HG02759 (cell line): ENCODE measurements around the gene URB1.

Source experiments
- ATAC-seq: cut with Tn5 transposase; IDR thresholded peaks from one replicate; pipeline ENCODE4 v1.9.1; 2021; ENCODE audit warnings: mild to moderate bottlenecking, moderate library complexity; ENCODE audit not compliant: unreplicated experiment

URB1 gene

GRCh38 chr21:32348604-32349332 is 44.0 kb downstream of the URB1 start:
- no peak for ATAC-seq

DNA sequence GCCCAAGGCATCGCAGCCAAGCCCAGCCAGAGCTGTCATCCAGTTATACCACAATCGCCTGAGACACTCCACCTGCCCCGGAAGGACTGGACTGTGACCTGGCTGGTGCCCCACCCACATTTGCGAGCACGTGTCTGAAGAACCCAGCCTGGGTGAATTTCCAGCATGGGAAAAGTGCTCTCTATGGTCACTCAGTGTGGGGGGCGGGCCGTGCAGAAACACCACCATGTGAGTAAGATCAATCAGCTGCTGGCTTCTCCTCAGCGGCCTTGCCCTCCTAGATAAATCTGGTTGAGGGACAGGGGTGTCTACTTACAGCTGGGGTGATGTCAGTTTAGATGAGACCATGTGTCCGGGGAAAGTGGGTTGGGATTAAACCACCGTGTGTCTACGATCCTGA is 44.8 kb downstream of the URB1 start:
- no peak for ATAC-seq

- no peak for ATAC-seq
Measured at GRCh38 chr21:32347351-32347750, 45.5 kb downstream of the URB1 start.

DNA sequence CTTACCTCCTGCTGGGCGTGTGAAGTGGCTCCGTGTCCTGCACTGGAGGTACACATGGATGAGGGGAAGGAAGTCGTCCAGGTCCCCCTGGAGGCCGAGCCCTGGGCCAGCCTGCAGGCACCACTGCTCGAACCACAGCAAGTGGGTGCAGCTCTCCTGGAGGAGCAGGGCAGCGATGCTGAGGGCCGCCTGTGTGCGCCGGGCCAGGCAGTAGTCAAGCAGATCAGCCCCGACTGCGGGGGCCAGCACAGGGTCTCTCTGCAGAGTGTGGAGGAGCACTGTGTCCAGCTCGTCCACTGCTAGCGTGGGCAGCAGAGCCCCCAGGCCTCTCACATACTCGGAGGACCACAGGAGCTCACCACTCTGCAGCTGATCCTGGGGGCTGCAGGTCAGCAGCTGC is 45.9 kb downstream of the URB1 start:
- ATAC-seq, result no peak

- no peak for ATAC-seq
Measured at GRCh38 chr21:32340863-32341848, 51.7 kb downstream of the URB1 start.

DNA sequence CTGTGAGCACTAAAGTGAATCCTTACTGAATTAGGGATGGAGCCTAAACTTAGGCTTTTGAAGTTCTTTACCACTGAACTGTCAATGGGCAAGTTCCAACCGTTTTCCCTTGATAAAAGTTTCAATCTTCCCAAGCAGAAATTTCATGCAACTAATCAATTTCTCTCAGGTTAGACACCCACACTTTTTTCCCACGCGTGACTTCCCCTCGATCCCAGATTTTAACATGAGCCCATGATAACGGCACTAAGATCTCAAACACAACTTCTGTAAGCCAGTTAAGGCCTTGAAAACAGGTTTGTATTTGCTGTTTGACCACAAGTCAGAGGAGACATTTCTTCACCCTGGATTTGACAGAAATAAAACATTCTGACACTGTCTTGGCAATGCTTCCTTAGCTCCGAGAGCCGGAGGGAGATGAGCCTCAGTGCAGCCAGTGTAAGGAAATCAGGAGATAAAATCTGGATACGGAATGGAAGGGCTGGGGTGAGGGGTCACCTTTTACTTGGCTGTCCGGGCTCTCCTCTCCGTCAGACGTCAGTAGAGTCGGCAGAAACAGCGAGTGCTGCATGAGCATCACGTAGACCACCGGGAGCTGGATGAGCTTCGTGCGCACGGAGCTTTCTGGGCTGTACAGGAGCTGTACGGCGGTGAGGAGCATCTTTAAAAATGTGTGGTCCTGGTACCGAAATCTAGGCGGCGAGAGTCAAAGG is 54.4 kb downstream of the URB1 start:
- no peak for ATAC-seq

DNA sequence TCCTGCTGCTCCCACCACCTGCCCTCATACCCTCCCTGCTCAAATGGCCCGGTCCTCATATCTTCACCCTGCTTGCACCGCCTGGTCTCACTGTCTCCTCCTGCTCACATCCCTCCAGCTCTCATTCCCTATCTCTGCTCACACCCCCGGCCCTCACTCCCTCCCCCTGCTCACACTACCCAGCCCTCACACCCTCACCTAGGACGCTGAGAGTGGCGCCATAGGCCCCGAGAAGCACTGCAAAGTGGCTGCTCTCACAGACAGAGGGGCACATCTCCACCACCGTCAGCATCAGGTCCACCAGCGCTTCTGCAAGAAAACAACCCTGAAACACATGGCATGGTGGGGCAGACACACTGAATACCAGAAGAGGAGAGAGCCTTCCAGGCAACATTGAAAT is 55.6 kb downstream of the URB1 start:
- ATAC-seq, result no peak

- ATAC-seq, result no peak
Measured at GRCh38 chr21:32336711-32337110, 56.1 kb downstream of the URB1 start.

- no peak for ATAC-seq
Measured at GRCh38 chr21:32335601-32336575, 56.9 kb downstream of the URB1 start.

- no peak for ATAC-seq
Measured at GRCh38 chr21:32334980-32335531, 57.8 kb downstream of the URB1 start.

GRCh38 chr21:32333953-32334673 is 58.7 kb downstream of the URB1 start:
- no peak for ATAC-seq

GRCh38 chr21:32332463-32332951 is 60.3 kb downstream of the URB1 start:
- no peak for ATAC-seq

- no peak for ATAC-seq
Measured at GRCh38 chr21:32331444-32332305, 61.1 kb downstream of the URB1 start.

- ATAC-seq, result no peak
Measured at GRCh38 chr21:32330784-32331311, 62.0 kb downstream of the URB1 start.

DNA sequence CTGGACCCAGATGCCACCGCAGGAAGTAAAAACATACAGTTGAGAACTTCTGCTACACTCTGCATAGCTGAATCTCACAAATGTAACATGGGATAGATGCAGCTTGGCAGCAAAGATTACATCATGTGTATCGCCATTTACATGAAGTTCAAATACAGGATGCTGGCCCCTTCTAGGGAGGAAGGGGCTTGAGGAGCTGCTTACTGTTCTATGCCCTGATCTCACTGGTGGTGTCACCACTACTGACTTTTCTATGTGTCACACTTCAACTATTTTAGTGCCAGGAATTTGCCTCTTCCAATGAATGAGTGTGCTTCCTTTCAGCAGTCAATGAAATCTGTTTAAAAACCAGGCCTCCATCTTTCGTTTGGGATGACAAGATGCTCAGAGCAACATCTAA is 63.0 kb downstream of the URB1 start:
- no peak for ATAC-seq

DNA sequence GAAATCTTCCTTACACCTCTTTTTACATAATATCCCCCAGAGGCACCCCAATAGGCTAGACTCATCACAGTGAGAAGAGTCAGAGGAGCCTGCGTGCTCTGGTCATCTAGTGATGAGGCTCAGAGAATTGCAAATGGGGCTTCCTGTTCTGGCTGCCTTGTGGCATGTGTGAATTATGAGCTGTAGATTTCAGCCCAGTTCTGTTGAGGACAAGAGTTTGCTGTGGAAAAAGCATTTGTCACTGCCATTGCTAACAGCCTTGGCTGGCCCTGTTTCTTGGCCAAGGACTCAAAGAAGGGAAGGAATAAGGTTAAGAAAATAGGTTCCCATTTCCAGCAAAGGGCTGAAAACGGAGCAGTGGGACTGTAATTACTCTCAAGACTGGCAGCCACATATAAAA is 63.5 kb downstream of the URB1 start:
- no peak for ATAC-seq

GRCh38 chr21:32328595-32328994 is 64.2 kb downstream of the URB1 start:
- no peak for ATAC-seq

- no peak for ATAC-seq
Measured at GRCh38 chr21:32325706-32326105, 67.1 kb downstream of the URB1 start.
